ENCODE results near the gene CYSTM1.
A peak's percentile ranks its signal among the peaks of the same experiment; 100 is the strongest.

Gene CYSTM1

GRCh38 chr5:140174465-140175366 lies at the start of gene CYSTM1:
CYSTM1 (plus strand) TSS chr5:140175188; CDS start chr5:140194466, 19,278 bp downstream.
- DNase-seq, result peak; percentile 97

DNA sequence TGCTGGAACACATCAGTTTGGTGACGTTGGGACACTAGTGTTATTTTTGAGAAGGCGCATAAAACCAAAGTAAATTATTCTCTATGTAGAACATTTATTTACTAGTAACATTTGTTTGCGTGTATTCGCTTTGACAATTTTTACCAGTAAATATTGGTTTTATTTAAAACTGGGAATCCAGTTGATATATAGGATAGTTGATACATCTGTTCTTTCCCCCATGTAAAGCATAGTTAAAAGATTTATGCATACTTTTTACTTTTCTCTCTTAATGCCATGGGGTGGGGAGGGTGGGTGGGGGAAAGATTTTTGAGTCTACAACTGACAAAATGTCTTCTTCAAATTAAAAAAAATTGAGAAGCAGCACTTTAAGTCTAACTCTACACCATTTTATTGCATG lies 49.4 kb upstream of the CYSTM1 start, which contains the start of gene IGIP:
Gene IGIP (plus strand): TSS at position 301 of the 400 bp plus-strand sequence. CDS start 2,540 bp downstream, outside the sequence.
- no peak for DNase-seq

- no peak for DNase-seq
Observed at GRCh38 chr5:140126315-140127012, 48.5 kb upstream of the CYSTM1 start.

- DNase-seq, result no peak
Observed at GRCh38 chr5:140128376-140128775, 46.6 kb upstream of the CYSTM1 start.

GRCh38 chr5:140130949-140131733 lies 43.8 kb upstream of the CYSTM1 start:
- no peak for DNase-seq

DNA sequence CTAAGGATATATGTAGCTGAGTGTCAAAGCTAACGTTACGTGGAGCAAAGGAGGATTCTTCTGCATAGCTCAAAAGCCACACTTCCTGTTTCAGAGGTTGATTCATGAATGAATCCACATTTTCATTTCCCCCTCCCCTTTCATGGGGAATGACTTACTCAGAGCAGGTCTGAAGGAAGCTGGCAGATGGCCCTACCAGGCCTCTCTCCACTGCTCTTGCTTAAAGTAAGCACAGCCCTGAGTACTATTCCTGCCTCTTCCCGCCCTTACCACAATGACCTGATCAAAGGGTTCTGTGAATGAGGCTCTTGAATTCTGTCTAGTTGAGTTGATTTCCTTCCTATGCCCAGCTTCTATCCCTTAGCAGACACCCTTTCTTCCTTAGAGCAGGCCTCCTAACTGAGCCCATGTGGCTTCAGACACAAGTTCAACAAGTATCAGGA lies 43.0 kb upstream of the CYSTM1 start:
- no peak for DNase-seq

GRCh38 chr5:140133514-140134167 lies 41.3 kb upstream of the CYSTM1 start:
- no peak for DNase-seq

DNA sequence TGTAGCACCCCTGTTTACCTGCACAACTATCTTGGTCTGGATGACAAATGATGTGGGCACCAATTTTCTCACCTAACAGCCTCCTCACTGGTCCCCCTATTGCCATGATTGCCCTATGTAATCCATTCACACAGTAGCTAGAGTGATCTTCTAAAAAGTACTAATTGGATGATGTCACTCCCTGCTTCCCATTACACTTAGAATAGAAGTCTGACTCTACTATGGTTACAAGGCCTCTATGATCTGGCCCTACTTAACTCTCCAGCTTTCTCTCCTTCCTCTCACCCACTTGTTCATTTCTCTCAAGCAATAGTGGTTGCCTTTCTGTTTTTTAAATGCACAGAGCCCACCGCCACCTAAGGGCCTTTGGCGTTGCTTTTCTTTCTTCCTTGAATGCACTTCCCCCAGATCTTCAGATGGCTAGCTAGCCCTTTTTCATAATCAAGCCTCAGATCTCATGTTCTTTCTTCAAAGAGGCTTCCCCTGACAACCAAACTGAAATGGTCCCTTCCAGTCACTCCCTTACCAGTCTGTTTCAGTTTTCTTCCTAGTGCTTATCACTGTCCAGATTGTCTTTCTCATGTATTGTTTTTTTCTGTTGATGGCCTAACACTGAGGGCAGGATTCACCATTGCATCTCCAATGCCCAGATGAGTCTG lies 40.6 kb upstream of the CYSTM1 start:
- no peak for DNase-seq

DNA sequence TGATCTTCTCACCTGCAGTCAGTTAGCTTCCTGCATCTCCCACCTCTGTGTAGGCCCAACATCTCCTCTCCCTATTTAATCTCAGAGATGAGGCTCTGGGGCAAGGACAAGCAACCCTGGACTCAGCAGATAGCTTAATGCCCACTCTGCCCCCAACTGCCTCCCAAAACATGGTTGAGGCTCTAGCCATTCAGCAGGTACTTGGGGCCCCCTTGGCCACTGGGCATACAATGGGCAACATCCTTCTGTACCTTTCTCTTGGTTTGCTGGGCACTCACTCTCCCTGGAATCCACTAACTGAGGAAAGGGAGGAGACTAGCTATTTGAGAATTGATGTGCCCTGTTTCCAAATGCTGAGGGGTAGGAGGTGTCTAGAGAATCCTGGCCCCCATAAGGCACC lies 39.9 kb upstream of the CYSTM1 start:
- DNase-seq, result no peak

GRCh38 chr5:140136624-140137023 lies 38.4 kb upstream of the CYSTM1 start:
- no peak for DNase-seq

DNA sequence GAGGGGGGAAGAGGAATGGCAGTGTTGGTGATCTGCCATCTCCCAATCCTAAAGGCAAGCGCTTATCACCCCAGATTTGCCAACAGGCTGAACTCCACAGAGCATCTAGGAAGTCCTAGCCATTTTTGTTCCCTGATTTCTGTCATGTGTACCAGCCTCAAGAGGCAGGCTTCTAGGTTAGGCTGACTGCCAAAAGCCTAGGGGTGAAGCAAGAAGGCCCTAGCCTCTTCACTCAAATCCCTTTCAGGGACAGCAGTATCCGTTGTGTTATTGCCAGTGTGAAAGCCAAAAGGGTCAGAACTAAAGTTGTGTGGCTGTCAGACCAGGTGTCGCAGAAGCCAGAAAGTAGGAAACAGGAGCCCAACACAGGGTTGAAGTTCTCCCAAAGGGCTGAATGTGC lies 34.6 kb upstream of the CYSTM1 start:
- DNase-seq, result no peak

DNA sequence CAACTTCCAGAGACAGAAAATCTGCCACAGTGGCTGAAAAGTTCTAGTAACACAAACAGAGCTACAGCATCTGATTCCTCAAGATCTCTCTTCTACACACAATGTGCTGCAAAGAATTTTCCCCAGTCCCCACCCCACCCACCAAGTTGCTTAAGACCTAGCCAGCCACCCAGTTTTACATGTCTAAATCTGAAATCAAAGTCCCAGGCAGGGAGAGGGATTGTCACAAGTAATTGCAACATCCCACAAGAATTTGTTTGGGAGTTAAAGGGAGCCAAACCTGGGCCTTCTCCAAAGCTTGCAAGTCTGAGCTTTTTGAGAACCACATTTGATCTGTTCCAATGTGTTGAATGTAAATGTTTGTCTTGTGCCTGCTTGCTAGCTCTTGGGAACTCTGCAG lies 33.7 kb upstream of the CYSTM1 start:
- no peak for DNase-seq

- DNase-seq, result no peak
Observed at GRCh38 chr5:140142246-140142645, 32.7 kb upstream of the CYSTM1 start.

- DNase-seq, result no peak
Observed at GRCh38 chr5:140142856-140143255, 32.1 kb upstream of the CYSTM1 start.

DNA sequence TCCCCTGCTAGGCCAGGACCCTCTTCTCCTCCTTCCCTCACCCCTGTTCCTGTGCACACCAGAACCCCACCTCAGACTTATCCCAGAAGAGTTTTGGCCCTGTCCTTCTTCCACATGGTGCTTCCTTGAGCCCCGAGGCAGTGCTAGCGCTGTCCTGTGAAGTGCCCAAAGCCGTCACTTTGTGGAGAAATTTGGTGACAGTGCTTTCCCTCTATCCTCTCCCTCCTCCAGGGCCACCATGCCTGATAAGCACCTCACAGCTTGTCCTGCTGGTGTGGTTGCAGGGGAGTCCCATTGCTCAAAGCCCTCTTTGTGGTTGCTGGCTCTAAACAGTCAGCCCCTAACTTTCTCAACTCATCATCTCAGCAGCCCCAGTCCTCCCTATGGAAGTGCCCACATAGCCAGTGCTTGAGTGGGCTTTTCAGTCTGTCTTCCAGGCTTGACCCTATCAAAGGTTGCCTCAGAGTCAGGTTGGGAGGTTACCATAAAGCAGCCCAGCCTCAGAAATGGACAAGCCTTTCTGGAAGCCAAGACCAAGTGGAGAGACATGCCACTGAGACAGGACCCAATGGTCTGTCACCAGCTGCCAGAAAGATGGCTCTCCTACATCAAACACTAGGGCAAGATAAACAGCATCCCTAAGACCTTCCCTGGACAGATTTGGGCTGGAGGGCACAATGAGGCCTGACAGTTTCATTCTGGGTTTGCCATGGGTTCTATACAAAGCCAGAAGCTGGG lies 31.3 kb upstream of the CYSTM1 start:
- no peak for DNase-seq

- no peak for DNase-seq
Observed at GRCh38 chr5:140145256-140145655, 29.7 kb upstream of the CYSTM1 start.

GRCh38 chr5:140145818-140146522 lies 29.0 kb upstream of the CYSTM1 start:
- DNase-seq, result peak; percentile 80

- no peak for DNase-seq
Observed at GRCh38 chr5:140146523-140146842, 28.5 kb upstream of the CYSTM1 start.

GRCh38 chr5:140147460-140147859 lies 27.5 kb upstream of the CYSTM1 start:
- DNase-seq, result no peak

- no peak for DNase-seq
Observed at GRCh38 chr5:140148508-140148907, 26.5 kb upstream of the CYSTM1 start.

DNA sequence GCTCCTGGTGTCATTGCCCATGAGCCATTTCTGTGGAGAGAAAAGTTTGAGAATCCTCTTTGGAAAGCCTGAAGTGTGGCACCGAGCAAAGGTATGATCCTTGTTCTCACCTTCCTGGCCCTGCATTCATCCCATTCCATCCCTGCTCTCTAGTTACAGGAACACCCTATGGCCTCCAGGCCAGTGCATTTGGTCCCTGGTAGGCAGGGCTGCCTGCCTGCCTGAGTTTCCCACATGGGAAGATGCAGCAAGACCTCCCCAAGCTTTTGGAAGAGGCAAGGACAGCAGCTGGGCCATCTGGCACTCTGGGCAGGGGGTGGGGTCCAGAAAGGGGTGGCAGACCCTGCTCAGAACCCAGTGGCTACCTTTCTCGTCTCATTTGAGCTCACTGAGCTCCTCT lies 24.8 kb upstream of the CYSTM1 start:
- no peak for DNase-seq

Data from RPMI8226 (cell line).